HG02610 (cell line): Measurements from ENCODE around the gene F7.
"Not testable (repeated sequence)": the region's sequence is repeated elsewhere in the genome, so short reads cannot be mapped to it uniquely, and the experiment has no call there.

Experiments used
- ATAC-seq: cut with Tn5 transposase; IDR thresholded peaks from one replicate; pipeline ENCODE4 v1.9.1; 2021; ENCODE audit warnings: mild to moderate bottlenecking, moderate library complexity; ENCODE audit not compliant: unreplicated experiment

F7 gene

DNA sequence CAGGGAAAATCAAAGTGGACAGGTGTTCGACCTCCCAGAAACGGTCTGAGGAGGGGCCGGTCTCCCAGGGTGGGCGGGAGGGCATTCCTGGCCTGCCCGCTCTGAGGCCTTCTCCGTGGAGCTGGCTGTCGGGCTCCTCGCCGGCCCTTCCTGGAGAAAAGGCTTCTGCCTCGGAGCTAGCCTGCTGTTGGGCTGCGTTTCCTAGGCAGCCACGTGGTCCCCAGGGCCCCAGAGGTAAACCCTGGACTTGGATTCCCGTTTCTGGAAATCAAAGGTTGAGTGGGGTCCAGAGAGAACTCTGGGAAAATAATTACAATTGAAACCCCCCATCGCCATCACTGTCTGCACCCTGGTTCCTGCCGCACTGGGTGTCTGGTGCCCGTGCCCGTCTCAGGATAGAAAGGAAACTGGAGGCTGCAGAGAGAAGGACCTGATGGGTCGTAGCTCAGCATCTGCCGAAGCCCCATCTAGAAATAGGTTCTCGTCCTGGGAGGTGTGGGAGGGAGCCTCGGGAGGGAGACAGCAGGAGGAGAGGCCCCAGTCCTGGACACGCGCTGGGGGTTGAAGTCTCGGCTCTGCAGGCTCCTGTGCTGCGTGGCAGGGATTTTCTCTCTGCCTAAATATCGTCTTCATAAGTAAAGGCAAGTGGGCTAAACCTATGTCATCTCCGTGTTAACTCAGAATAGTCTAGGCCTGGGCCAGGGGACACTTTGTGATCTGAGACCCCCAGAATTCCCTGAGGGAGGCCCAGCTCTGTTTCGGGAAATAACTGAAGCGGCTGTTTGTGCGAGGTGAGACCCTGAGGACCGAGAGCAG lies 45.2 kb downstream of the F7 start:
- no peak for ATAC-seq

DNA sequence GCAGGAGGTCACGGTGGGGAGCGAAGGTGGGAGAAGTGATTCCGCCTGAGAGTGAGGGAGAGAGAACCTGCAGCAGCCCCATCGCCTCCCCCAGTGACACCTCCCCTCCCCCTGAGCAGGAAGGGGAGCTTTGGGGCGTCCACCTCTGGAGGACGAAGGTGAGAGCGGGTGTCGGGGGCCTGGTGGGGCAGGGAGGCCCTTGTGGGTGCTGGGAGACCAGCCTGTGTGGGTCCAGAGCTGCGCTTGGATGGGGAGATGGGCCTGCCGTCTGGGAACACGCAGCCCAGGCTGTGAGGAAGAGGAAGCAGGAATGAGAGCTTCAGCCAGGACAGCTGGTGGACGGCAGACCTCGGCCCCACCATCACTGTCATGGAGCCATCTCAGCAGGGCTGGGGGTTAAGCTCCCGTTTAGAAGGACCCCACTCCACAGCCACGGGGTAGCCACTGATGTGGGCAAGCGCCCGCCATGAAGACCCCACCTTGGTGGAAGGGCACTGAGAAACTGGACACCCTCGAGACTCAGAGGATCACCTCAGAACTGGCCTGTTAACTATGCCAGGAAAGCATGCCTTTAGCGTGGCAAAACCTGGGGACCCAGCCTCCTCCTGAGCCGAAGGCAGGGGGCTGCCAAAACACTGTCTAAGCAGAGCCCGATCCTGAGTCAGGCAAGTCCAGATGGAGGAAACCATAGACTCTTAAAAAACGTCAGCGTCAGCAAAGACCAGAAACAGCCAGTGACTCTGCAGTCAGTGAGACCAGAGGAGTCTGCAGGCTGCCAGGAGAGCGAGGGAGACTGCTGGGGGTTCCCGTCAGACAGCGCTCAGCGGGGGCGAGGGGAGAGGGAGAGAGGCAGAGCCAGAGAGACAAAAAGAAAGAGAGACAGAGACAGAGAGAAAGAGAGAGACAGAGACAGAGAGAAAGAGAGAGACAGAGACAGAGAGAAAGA lies 46.4 kb downstream of the F7 start:
- ATAC-seq: no peak

DNA sequence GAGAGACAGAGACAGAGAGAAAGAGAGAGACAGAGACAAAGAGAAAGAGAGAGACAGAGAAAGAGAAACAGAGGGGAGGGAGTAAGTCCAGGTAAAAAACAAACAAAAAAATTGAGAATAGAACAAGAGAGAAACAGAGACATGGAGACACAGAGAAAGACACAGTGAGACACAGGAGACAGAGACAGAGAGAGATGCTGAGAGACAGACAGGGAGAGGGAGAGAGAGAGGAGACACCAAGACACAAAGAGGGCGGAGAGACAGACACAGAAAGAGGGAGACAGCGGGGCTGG lies 47.0 kb downstream of the F7 start:
- no peak for ATAC-seq

DNA sequence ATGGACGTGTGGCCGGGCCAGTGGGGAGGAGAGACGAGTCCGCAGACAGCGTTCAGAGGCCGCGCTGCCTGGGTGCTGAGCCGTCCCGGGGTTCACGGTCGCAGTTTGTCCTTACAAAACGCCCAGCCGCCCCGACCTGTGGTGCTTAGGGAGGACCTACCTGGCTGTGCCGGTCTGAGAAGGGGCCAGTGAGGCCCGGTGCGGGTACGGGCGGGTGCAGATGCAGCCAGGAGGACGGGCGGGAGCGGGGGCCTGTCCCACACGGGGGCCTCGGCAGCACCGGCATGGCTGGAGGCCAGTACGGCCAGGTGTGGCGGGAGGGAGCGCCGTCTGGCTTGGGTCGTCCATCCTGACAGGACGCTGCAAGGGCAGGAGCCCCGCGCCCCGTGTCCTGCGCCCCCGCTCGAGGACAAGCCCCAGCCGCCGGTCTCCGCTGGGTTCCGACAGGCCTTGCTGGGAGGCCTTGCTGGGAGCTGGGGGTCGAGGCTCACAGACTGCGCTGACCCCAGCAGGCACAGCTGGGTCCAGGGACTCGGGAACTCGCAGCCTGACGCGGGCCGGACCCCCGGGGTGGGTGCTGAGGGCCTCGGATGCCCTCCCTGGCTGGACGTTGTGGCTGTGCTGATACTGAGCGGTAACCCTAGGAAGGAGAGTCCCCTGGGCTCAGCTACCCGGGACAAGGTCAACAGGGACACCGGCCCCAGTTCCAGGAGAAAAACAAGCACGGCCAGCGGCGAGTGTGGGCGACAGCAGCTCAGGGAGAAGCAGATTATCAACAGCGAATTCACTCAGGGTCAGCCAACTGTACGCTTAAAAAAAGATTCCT lies 47.6 kb downstream of the F7 start:
- ATAC-seq: no peak

DNA sequence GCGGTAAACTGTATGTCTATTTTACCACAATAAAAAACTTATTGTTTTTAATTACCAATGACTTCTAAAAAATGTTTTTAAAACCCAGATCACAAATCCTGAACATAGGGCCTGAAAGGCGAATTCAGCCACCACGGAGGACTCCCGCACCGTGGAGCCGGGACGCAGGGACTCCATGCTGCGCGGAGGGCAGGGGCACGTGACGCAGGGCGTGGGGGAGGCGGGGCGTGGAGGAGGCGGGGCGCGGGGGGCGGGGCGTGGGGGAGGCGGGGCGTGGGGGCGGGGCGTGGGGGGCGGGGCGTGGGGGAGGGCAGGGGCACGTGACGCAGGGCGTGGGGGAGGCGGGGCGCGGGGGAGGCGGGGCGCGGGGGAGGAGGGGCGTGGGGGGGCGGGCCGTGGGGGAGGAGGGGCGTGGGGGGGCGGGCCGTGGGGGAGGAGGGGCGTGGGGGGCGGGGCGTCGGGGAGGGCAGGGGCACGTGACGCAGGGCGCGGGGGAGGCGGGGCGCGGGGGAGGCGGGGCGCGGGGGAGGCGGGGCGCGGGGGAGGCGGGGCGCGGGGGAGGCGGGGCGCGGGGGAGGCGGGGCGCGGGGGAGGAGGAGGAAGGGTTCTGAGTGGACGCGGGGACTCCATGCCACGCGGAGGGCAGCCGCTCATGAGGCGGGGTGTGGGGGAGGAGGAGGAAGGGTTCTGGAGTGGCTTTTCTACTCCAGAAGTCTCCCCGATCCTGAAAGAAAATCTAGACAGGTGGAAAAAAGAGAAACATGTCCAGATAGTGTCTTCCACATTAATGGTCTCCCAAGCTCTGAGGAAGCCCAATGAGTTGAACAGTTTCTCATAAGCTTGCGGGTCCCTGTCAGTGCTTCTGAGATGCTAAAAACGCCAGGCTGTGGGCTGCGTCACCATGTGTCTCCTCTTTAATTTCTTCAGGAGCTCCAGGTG lies 48.5 kb downstream of the F7 start:
- ATAC-seq: no peak

DNA sequence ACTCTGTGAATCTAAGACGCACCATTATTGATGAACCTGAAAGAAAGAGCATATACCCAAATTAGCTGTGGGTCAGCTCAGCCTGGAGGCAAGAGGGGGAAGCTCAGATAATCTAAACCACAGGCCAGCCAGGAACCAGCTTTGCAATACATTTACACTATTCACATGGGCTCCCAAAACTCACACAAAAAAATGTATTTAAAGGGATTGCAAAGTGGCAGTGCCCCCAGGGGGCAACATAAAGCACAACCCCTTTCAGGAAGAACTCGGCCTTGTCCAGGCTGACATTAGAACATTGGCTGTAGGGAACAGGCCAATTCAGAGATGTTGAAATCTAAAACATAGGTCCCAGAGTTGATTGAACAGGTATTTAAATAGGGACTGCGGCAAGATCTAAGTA lies 49.6 kb downstream of the F7 start:
- no peak for ATAC-seq

DNA sequence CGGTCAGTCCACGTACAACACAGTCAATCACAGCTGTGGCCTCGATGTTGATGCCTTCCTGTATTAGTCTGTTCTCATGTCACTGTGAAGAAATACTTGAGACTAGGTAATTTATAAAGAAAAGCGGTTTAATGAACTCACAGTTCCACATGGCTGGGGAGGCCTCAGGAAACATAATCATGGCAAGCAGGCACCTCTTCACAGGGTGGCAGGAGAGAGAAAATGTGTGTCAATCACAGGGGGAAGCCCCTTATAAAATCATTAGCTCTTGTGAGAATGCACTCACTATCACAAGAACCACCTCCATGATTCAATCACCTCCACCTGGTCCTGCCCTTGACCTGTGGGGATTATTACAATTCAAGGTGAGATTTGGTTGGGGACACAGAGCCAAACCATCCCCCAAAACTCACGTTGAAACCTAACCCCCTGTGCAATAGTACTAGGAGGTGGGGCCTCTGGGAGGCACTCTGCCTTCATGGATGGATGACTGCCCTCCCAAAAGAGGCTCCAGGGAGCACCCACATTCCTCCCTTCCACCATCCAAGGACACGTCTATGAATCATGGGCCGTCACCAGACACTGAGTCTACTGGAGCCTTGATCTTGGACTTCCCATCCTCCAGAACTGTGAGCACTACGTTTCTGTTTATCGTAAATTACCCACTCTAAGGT lies 50.5 kb downstream of the F7 start:
- no peak for ATAC-seq

DNA sequence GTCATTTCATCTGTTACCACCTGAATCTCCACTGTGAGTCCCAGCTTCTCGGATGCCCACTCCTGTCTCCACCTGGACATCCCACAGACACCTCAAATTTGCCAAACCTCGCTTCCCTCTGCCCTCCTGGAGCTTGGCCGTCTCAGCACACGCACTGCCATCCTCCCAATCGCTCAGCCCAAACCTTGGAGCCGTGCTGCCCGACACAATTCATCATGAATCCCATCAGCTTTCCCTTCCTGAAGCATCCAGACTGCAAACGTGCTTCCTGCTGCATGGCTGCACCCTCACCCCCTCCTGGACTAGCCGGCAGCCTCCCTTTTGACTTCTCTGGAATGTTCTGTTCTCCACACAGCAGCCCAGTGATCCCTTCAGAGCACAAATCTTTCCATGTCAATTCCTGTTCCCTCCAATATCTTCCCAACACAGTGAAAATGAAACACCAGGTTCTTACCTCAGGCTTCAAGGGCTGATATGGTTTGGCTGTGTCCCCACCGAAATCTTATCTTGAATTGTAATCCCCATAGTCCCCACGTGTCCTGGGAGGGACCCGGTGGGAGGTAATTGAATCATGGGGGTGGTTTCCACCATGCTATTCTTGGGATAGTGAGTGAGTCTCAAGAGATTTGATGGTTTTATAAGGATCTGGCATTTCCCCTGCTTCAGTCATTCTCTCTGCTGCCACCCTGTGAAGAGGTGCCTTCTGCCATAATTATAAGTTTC lies 51.8 kb downstream of the F7 start:
- ATAC-seq: no peak

DNA sequence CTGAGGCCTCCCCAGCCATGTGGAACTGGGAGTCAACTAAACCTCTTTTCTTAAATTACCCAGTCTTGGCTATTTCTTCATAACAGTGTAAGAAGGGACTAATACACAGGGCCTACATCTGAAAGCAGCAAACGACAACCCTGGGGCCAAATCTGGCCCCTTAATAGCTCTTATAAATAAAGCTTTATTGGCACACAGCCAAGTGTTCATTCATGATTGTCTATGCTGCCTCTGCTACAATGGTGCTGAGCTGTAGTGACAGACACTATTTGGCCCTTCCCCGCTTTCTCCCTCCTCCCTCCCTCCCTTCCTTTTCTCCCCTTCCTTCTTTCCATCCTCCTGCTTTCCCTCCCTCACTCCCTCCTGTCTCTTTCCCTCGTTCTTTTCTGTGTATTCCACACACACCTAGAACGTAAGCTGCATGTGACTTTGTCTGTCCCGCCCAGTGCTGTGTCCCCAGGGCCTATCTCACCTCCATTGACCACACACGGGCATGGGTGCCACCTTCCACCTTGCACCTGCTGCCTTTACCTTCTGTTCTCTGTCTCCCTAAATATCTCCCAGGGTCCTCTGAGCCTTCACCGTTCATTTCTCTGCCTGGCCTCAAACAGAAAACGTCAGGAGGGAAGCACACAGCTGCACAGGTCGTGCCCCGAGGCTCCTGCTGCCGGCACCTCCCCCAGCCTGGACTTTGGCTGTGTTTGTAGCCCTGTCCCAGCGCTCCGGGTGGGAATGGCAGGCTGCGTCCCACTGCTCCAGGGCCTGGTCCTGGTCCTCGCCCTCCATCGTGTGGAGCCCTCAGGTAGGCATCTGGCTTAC lies 52.5 kb downstream of the F7 start, which contains the start of gene PROZ:
Gene PROZ, plus strand, starts transcription at position 720 of the 819 bp plus-strand sequence. Its CDS starts 13 bp downstream, at position 733.
- ATAC-seq: no peak

DNA sequence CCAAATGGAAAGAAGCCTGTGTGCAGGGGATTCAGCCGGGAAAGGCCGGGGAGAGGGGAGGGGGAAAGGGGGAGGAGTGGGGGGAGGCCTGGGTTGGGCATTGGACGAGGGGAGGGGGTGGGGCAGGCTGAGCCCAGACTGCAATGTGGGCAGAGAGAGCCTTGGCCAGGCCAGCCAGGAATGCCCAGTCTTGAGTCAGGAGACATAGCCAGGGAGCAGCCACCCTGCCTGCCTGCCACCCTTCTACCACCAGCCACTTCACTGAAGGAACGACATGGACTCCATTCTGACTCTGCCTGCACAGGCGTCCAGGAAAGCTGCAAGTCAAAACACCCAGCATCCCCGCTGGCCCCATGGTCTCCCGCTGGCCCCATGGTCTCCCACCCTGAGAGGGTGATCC lies 53.4 kb downstream of the F7 start:
- no peak for ATAC-seq

DNA sequence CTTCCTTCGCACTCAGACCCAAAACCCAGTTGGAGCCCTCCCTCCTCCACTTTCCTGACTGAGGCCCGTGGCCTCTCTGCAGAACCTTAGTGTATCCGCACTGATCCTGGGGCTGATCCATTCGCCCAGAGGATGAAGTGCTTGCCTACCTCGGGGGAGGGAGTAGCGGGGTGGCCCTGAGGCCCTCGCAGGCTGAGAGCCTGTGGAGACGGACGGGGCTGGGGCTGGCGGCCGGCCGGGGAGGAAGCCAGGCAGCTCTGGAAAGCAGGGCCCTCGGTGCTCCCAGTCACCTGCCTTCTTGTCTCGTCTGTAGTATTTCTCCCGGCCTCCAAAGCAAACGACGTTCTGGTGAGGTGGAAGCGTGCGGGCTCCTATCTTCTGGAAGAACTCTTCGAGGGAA lies 54.1 kb downstream of the F7 start:
- ATAC-seq: no peak

DNA sequence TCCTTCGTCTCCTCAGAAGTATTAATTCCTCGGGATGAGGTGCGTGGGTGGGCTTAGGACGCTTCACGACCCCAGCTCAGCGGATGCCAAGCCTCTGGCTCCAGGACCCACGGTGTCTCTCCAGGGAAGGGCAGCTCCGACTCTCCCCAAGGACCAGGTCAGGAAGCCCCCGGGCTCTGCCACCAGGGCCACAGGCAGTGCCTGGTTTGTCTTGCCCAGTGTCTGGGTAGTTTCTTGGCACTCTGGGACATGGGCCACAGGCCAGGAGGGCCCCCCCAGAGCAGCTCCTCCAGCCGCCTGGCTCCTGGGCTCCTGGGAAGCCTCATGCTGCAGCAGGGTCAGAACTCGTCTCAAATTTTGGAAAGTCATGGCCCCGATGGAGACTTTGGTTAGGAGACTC lies 55.4 kb downstream of the F7 start:
- ATAC-seq: no peak

DNA sequence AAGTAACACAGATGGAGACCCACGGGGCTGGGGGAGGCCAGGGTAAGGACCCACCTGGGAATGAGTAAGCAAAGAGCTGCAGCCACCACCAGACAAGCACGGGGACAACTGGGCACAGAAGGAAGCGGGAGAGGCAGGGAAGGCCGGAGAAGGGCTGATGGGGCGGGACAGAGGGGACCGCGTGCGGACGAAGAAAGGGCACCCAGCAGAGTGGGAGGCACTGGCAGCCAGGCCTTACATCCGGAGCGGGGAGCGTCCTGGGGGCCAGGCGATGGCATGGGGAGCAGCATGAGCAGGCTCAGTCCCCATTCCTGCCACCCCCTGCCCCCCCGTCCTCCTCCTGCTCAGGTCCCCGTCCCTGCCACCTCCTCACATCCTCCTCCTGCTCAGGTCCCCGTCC lies 55.8 kb downstream of the F7 start:
- ATAC-seq: no peak

DNA sequence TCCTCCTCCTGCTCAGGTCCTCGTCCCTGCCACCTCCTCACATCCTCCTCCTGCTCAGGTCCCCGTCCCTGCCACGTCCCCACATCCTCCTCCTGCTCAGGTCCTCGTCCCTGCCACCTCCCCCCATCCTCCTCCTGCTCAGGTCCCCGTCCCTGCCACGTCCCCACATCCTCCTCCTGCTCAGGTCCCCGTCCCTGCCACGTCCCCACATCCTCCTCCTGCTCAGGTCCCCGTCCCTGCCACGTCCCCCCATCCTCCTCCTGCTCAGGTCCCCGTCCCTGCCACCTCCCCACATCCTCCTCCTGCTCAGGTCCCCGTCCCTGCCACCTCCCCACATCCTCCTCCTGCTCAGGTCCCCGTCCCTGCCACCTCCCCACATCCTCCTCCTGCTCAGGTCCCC lies 56.4 kb downstream of the F7 start:
- not testable (repeated sequence) for ATAC-seq

DNA sequence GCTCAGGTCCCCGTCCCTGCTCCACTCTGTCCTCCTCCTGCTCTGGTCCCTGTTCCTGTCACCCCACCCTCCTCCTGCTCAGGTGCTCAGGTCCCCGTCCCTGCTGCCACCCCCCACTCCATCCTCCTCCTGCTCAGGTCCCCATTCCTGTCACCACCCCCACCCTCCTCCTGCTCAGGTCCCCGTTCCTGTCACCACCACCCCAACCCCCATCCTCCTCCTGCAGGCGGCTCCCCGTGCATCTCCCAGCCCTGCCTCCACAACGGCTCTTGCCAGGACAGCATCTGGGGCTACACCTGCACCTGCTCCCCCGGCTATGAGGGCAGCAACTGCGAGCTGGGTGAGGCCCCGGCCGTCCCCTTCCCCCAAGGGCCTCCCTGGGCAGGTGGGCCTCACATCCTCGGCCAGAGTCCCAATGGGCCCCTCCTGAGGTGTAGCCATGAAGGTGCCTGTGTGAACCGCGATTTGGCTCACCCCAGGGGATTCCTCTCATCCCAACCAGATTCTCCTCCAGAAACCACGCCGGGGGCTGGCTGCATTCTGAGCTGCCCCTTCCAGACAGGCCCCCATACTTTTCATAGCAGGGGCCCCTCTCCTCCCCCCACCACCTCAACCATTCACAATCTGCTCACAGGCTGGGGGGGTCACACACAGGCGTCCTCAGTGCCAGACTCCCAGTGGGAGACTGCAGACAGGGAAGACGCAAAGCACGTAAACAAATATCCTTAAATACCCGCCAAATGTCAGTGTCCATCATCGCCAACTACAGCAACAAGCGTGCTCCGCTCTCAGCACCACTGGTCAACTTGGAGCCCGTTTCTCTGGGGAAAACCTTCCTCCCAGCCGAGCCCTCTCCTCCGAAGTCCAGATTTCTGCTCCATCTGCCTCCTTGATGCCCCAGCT lies 57.4 kb downstream of the F7 start:
- no peak for ATAC-seq

DNA sequence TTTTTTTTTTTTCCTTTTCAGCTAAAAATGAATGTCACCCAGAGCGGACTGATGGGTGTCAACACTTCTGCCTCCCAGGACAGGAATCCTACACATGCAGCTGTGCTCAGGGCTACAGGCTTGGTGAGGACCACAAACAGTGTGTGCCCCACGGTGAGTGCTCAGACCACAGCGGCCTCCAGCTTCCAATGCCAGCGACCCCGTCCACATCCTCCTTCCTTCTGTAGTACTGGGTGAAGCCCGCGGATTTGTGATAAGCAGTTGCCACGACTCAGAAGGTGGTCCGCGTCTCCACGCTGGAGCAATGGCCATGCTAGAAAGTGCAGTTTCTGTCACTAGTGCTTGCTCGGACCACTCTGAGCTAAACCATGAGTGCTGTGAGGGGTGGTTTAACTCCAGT lies 58.9 kb downstream of the F7 start:
- no peak for ATAC-seq

DNA sequence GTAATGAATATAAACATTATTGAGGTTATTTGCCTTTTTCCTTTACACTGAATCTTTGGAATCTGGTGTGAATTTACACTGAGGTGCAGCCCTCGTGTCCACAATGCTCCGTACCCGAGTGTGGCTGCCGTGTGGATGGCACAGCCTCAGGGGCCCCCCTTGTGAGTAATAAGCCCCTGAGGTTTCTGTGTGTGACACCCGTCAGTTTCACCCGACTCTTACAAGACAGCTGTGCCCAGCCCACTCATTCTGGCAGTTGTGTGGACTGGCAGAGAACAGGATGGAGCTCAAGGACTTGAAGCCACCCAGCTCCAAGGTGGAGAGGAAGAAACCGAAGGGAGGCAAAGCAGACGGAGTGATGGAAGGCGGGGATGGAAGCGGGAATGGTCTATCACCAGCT lies 60.7 kb downstream of the F7 start:
- no peak for ATAC-seq
